Smooth muscle cell (in vitro differentiated cells): ENCODE measurements around the gene PCDHGC3. TPM values are rescaled to one million over a fixed set of nuclear protein-coding genes. Genes with fewer than 3 reads are reported as not detected.

Experiments
- DNase-seq: peaks from one replicate; lab custom pipeline; 2025; ENCODE audit not compliant: unreplicated experiment; lab: John Stamatoyannopoulos, UW
- H2AFZ ChIP-seq: fragments of 200-600 bp; sonication (generic); 2 replicates; pipeline ENCODE4 v1.6.0; 2016; ENCODE audit warnings: antibody characterized with exemption, low read depth, mild to moderate bottlenecking
- H3F3A ChIP-seq: fragments of 200-600 bp; sonication (generic); 2 replicates; pipeline ENCODE4 v1.6.0; 2017; ENCODE audit warnings: antibody characterized with exemption, low read depth
- H3K27ac ChIP-seq: fragments of 200-600 bp; sonication (generic); 2 replicates; pipeline ENCODE4 v1.5.1; 2016; ENCODE audit warnings: low read depth, mild to moderate bottlenecking
- H3K27me3 ChIP-seq: fragments of 200-600 bp; sonication (generic); 2 replicates; pipeline ENCODE4 v1.6.1; 2016; ENCODE audit warnings: low read depth, mild to moderate bottlenecking
- H3K36me3 ChIP-seq: fragments of 200-600 bp; sonication (generic); 2 replicates; pipeline ENCODE4 v1.5.1; 2016; ENCODE audit warnings: low read depth
- H3K4me1 ChIP-seq: fragments of 200-600 bp; sonication (generic); 2 replicates; pipeline ENCODE4 v1.5.1; 2016; ENCODE audit warnings: low read depth
- H3K4me2 ChIP-seq: fragments of 200-600 bp; sonication (generic); 2 replicates; pipeline ENCODE4 v1.6.0; 2016; ENCODE audit warnings: mild to moderate bottlenecking
- H3K4me3 ChIP-seq: fragments of 200-600 bp; sonication (generic); 2 replicates; pipeline ENCODE4 v1.5.1; 2016; ENCODE audit warnings: mild to moderate bottlenecking
- H3K79me2 ChIP-seq: fragments of 200-600 bp; sonication (generic); 2 replicates; pipeline ENCODE4 v1.6.0; 2016; ENCODE audit warnings: low read depth, mild to moderate bottlenecking
- H3K9ac ChIP-seq: fragments of 200-600 bp; sonication (generic); 2 replicates; pipeline ENCODE4 v1.6.0; 2016; ENCODE audit warnings: low read depth
- H3K9me3 ChIP-seq: fragments of 200-600 bp; sonication (generic); replicated peaks from 2 replicates; pipeline ENCODE4 v1.5.1; 2016; ENCODE audit warnings: low read depth
- H4K20me1 ChIP-seq: fragments of 200-600 bp; sonication (generic); 2 replicates; pipeline ENCODE4 v1.6.0; 2016; ENCODE audit warnings: low read depth
- CTCF ChIP-seq: fragments of 200-600 bp; sonication (generic); IDR thresholded peaks from 2 replicates; pipeline ENCODE4 v1.5.1; 2017; ENCODE audit warnings: borderline replicate concordance, mild to moderate bottlenecking, antibody characterized with exemption; ENCODE audit not compliant: insufficient read depth, poor library complexity, severe bottlenecking
- WGBS: methylation state at CpG from one replicate; pipeline ENCODE4 v1.1.7; 2016; ENCODE audit warnings: low lambda C conversion rate; 5-methylcytosine and 5-hydroxymethylcytosine counted together
- polyA plus RNA-seq: library from polyadenylated mRNA; unstranded; fragments of >200 nt; fragmentation: Nextera tagmentation; extraction: Ambion mirVana; gene quantifications from 2 replicates; pipeline ENCODE4 v1.2.1, GENCODE V29; 2016
- total RNA-seq: library from RNA; depleted of rRNA; stranded (reverse); fragments of >200 nt; gene quantifications from 2 replicates; pipeline ENCODE4 v1.2.3, GENCODE V29; 2014

Gene PCDHGC3
- total RNA-seq: 38.2 and 50.3 TPM in 2 replicates
- 98.4 and 111 TPM in 2 replicates for polyA plus RNA-seq

- DNase-seq: peak; percentile 72
- Histone ChIP-seq H3K9ac (peak within 1 kb of the TSS; percentile 38), H3K9me3 (no peaks in the 10 kb centered on the region), H3K79me2 (peaks cover 41% of the 10 kb centered on the region), H3K4me1 (peaks cover 31% of the 10 kb centered on the region), H3K4me2 (peak within 1 kb of the TSS; percentile 85), H4K20me1 (peaks cover 46% of the 10 kb centered on the region), H3K27ac (peak within 1 kb of the TSS; percentile 69), H3K36me3 (no peaks in the 10 kb centered on the region), H3K4me3 (peak within 1 kb of the TSS; percentile 58), H2AFZ (no peak within 1 kb of the TSS), H3K27me3 (no peaks in the 10 kb centered on the region), H3F3A (peaks cover 23% of the 10 kb centered on the region)
- WGBS: 2% methylated on average over 28 of the region's 28 CpGs
- peak; percentile 33 for TF ChIP-seq CTCF
These were observed at the start of gene PCDHGC3 for GRCh38 chr5:141475625-141476131. TSS of gene PCDHGC3 (plus strand) at chr5:141475966. CDS start at chr5:141476117, 151 bp downstream.

- Histone ChIP-seq H3K9me3 (peaks cover 61% of the 10 kb centered on the region), H3K4me3 (no peak overlapping the region), H4K20me1 (no peaks in the 10 kb centered on the region), H3K36me3 (peaks cover 60% of the 10 kb centered on the region), H3K79me2 (peaks cover 37% of the 10 kb centered on the region), H2AFZ (no peak overlapping the region), H3K4me2 (no peak overlapping the region), H3F3A (no peaks in the 10 kb centered on the region), H3K4me1 (no peaks in the 10 kb centered on the region), H3K9ac (no peak overlapping the region), H3K27me3 (no peaks in the 10 kb centered on the region), H3K27ac (no peak overlapping the region)
- DNase-seq: no peak
- no peak for TF ChIP-seq CTCF
- WGBS: 98% methylated on average over 53 of the region's 53 CpGs
These were observed 47.9 kb upstream of the PCDHGC3 start for GRCh38 chr5:141427783-141428426.

- no peaks in the 10 kb centered on the region for H4K20me1 ChIP-seq
- no peaks in the 10 kb centered on the region for H3K27me3 ChIP-seq
- H2AFZ ChIP-seq: no peak within 1 kb of the TSS
- peaks cover 42% of the 10 kb centered on the region for H3K9me3 ChIP-seq
- no peaks in the 10 kb centered on the region for H3K4me1 ChIP-seq
- no peak within 1 kb of the TSS for H3K4me2 ChIP-seq
- TF ChIP-seq CTCF: no peak
- 96% methylated on average over 33 of the region's 33 CpGs for WGBS
- no peak within 1 kb of the TSS for H3K9ac ChIP-seq
- H3K4me3 ChIP-seq: peak within 1 kb of the TSS; percentile 8
- no peaks in the 10 kb centered on the region for H3F3A ChIP-seq
- no peak for DNase-seq
- peaks cover 40% of the 10 kb centered on the region for H3K36me3 ChIP-seq
- H3K27ac ChIP-seq: no peak within 1 kb of the TSS
- peaks cover 22% of the 10 kb centered on the region for H3K79me2 ChIP-seq
These were observed 45.2 kb upstream of the PCDHGC3 start, which contains the start of gene PCDHGA12 for GRCh38 chr5:141430332-141431113. TSS of gene PCDHGA12 (plus strand) at chr5:141430507. CDS start at chr5:141430760, 253 bp downstream.
